Measurements from ENCODE around the gene DAGLB. TPM values are rescaled to one million over a fixed set of nuclear protein-coding genes. Genes with fewer than 3 reads are reported as not detected.
A peak's percentile ranks its signal among the peaks of the same experiment; 100 is the strongest.

Gene DAGLB
- total and polyA plus RNA-seq, 11 donors = 4.1 to 17.2 (median 7.4) TPM

DNA sequence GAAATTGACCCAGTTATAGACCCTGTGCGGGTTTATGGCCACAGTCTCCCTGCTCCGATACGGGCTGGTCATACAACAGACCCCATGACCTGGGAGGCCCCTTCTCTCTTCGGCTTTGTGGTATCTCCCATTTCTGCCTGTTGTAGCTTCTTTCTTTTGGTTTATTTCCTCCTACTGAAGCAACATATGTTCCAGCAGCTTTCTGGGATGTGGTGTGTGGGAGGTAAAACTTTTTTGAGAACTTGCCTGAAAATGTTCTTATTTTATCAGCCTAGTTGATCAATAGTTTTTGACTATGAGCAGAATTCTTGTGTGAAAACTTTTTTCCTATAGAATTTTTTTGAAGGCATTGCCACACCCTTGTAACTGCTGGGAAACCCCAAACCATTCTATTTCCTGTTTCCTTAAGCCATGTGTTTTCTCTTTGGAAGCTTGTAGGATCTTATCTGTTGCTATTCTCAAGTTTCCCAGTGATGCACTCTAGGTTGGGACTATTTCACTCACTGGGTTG, 80.0 kb downstream of the DAGLB start:
- 63 to 81% (median 68%) methylated on average over 4 of the region's 4 CpGs for WGBS, 4 donors
- H3K27me3 ChIP-seq = no peaks in the 10 kb centered on the region
- intact Hi-C loops (cut with DNase I) = no loop called here
- TF ChIP-seq CTCF (IDR thresholded peaks at IDR 0.05) (no peak), POLR2A (IDR thresholded peaks at IDR 0.05) (no peak)
- DNase-seq (no peak), ATAC-seq (peak in 2 of 4 donors; percentile 50 to 57)
- no peaks in the 10 kb centered on the region for H3K36me3 ChIP-seq
- peak overlapping the region in 2 of 12 donors; percentile 17 to 74 for H3K27ac ChIP-seq
- no peak overlapping the region for H3K4me3 ChIP-seq
- peaks cover 0 to 15% (median 3%) of the 10 kb centered on the region in 12 donors for H3K4me1 ChIP-seq
- no peaks in the 10 kb centered on the region for H3K9me3 ChIP-seq

DNA sequence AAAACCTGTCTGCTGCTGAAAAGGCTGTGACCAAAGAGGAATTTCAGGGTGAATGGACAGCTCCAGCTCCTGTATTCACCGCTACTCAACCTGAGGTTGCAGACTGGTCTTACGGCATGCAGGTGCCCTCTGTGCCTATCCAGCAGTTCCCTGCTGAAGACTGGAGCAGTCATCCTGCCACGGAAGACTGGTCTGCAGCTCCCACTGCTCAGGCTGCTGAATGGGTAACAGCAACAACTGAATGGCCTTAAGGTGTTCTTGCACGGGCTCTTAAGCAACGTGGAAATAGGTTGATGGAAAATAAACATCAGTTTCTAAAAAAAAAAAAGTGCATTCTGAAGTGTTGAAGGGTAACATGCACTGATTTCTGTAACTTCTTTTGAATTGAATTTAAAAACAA, 82.3 kb downstream of the DAGLB start:
- Histone ChIP-seq H3K27me3 (no peaks in the 10 kb centered on the region), H3K36me3 (no peaks in the 10 kb centered on the region), H3K4me3 (no peak overlapping the region), H3K9me3 (no peaks in the 10 kb centered on the region), H3K27ac (no peak overlapping the region), H3K4me1 (peaks cover 0 to 25% (median 3%) of the 10 kb centered on the region in 12 donors)
- peak in 1 of 5 donors; percentile 4 for DNase-seq
- TF ChIP-seq CTCF (IDR thresholded peaks at IDR 0.05) (no peak), POLR2A (IDR thresholded peaks at IDR 0.05) (no peak)
- intact Hi-C loops (cut with DNase I) = no loop called here
- no peak for ATAC-seq
- WGBS, 4 donors = 86 to 89% (median 88%) methylated on average over 5 of the region's 5 CpGs

DNA sequence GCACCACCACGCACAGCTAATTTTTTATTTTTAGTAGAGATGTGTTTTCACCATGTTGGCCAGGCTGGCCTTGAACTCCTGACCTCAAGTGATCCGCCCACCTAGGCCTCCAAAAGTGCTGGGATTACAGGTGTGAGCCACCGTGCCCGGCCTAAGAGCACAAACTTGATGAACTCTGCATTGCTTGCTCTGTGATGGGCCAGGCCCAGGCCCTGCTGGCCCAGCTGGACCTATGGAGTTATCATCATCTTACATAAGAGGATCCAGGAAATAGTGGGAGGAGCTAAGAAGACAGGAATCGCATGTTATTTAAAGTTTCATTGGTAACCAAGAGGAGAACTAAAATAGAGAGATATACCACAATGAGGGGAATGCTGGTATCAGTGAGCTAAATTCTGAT, 86.9 kb downstream of the DAGLB start:
- WGBS, 4 donors = 73 to 85% (median 77%) methylated on average over 5 of the region's 5 CpGs
- no peak overlapping the region for H3K4me3 ChIP-seq
- H3K4me1 ChIP-seq = peaks cover 0 to 17% (median 0%) of the 10 kb centered on the region in 12 donors
- H3K36me3 ChIP-seq = no peaks in the 10 kb centered on the region
- no peaks in the 10 kb centered on the region for H3K27me3 ChIP-seq
- peak in 1 of 5 donors; percentile 4 for DNase-seq
- peak overlapping the region in 1 of 12 donors; percentile 27 for H3K27ac ChIP-seq
- TF ChIP-seq CTCF (IDR thresholded peaks at IDR 0.05) = no peak
- no peak for TF ChIP-seq POLR2A (IDR thresholded peaks at IDR 0.05)
- H3K9me3 ChIP-seq = no peaks in the 10 kb centered on the region
- intact Hi-C loops (cut with DNase I) = no loop called here
- no peak for ATAC-seq

- no peak for ATAC-seq
- Histone ChIP-seq H3K27me3 (no peaks in the 10 kb centered on the region), H3K36me3 (no peaks in the 10 kb centered on the region), H3K27ac (peak overlapping the region in 1 of 12 donors; percentile 67), H3K4me3 (no peak overlapping the region), H3K4me1 (peaks cover 0 to 17% (median 0%) of the 10 kb centered on the region in 12 donors), H3K9me3 (no peaks in the 10 kb centered on the region)
- WGBS, 4 donors = 86 to 96% (median 91%) methylated on average over 2 of the region's 2 CpGs
- TF ChIP-seq CTCF (IDR thresholded peaks at IDR 0.05) = no peak
- no peak for TF ChIP-seq POLR2A (IDR thresholded peaks at IDR 0.05)
- intact Hi-C loops (cut with DNase I) = loop anchor here in 1 of 10 donors (5.0 kb wide), 1 partner anchor 73 kb away; no protein-coding TSS in a partner anchor
- no peak for DNase-seq
Observed at GRCh38 chr7:6359734-6360133, 88.0 kb downstream of the DAGLB start.

Other genes with a start within 250 kb of the DAGLB start
- gene CYTH3, start 175.3 kb downstream of the DAGLB start, total RNA-seq = 10 to 100 TPM; 17.2 to 49.7 (median 22.1) TPM
- 10 to 100 TPM; 11.1 to 25.1 TPM for gene CYTH3, start 175.3 kb downstream of the DAGLB start, polyA plus RNA-seq
- gene FAM220A, start 99.0 kb downstream of the DAGLB start, total RNA-seq = 10 to 100 TPM; 17.2 to 31.2 (median 21.9) TPM
- 10 to 100 TPM; 18.2 TPM for gene FAM220A, start 99.0 kb downstream of the DAGLB start, polyA plus RNA-seq
- 100 to 1,000 TPM in 8 of 9 donors, 10 to 100 TPM in 1; 83.7 to 189 (median 153) TPM for gene RAC1, start 73.4 kb downstream of the DAGLB start, total RNA-seq
- gene RAC1, start 73.4 kb downstream of the DAGLB start, polyA plus RNA-seq = 100 to 1,000 TPM; 117 to 153 TPM
- 10 to 100 TPM; 35.8 to 86.5 (median 51.1) TPM for gene KDELR2, start 36.2 kb upstream of the DAGLB start, total RNA-seq
- gene KDELR2, start 36.2 kb upstream of the DAGLB start, polyA plus RNA-seq = 10 to 100 TPM; 29.1 to 96.6 TPM
- gene GRID2IP, start 103.5 kb upstream of the DAGLB start, total RNA-seq = under 1 TPM in 3 of 9 donors, not detected in 6; 0.08 to 0.16 (median 0.08) TPM
- under 1 TPM in 1 of 2 donors, not detected in 1; 0.01 TPM for gene GRID2IP, start 103.5 kb upstream of the DAGLB start, polyA plus RNA-seq
- gene ZDHHC4, start 129.5 kb upstream of the DAGLB start, total RNA-seq = 10 to 100 TPM; 26.2 to 45.5 (median 37.8) TPM
- 10 to 100 TPM; 32.1 to 48.4 TPM for gene ZDHHC4, start 129.5 kb upstream of the DAGLB start, polyA plus RNA-seq
- gene INTS15, start 142.1 kb upstream of the DAGLB start, total RNA-seq = 10 to 100 TPM; 11.7 to 22.7 (median 15.3) TPM
- gene INTS15, start 142.1 kb upstream of the DAGLB start, polyA plus RNA-seq = 10 to 100 TPM in 1 of 2 donors, 1 to 10 TPM in 1; 7.1 to 15.6 TPM
- gene ZNF853, start 167.7 kb upstream of the DAGLB start, total RNA-seq = 10 to 100 TPM in 8 of 9 donors, 1 to 10 TPM in 1; 6.6 to 27.8 (median 11.8) TPM
- 1 to 10 TPM; 3.1 to 5.7 TPM for gene ZNF853, start 167.7 kb upstream of the DAGLB start, polyA plus RNA-seq
- gene ZNF316, start 189.4 kb upstream of the DAGLB start, total RNA-seq = 10 to 100 TPM; 11.0 to 22.9 (median 14.5) TPM
- 10 to 100 TPM; 11.4 to 13.5 TPM for gene ZNF316, start 189.4 kb upstream of the DAGLB start, polyA plus RNA-seq